Mesenchymal stem cell (in vitro differentiated cells and primary cell): ENCODE results near the gene ABCC9.

ENCODE experiments used
- DNase-seq: peaks from one replicate; pipeline ENCODE4 v3.0.0-alpha.2; 2013
- H2AFZ ChIP-seq: one replicate; pipeline ENCODE4 v1.6.1; 2013; ENCODE audit warnings: low read depth, mild to moderate bottlenecking, control low read depth, inconsistent platforms, low read length, moderate library complexity
- H2AK5ac ChIP-seq: 2 replicates; pipeline ENCODE4 v1.6.1; 2013; ENCODE audit warnings: low read length, moderate library complexity, mild to moderate bottlenecking, inconsistent platforms; ENCODE audit not compliant: severe bottlenecking
- H2BK120ac ChIP-seq: one replicate; pipeline ENCODE4 v1.6.1; 2013; ENCODE audit warnings: low read depth, mild to moderate bottlenecking, inconsistent platforms, low read length, moderate library complexity
- H2BK12ac ChIP-seq, 2 experiments: one replicate each; pipeline ENCODE4 v1.6.1; 2013; ENCODE audit warnings: inconsistent platforms in 2 of 2, low read length in 2 of 2, mild to moderate bottlenecking in 2 of 2, moderate library complexity in 2 of 2, control low read depth in 1 of 2
- H2BK15ac ChIP-seq: one replicate; pipeline ENCODE4 v1.6.1; 2013; ENCODE audit warnings: mild to moderate bottlenecking, low read depth, inconsistent platforms; ENCODE audit not compliant: poor library complexity, severe bottlenecking
- H2BK5ac ChIP-seq: 2 replicates; pipeline ENCODE4 v1.6.1; 2013; ENCODE audit warnings: low read depth, mild to moderate bottlenecking, low read length, control low read depth, inconsistent platforms; ENCODE audit not compliant: poor library complexity, severe bottlenecking
- H3K14ac ChIP-seq, 2 experiments: one replicate each; pipeline ENCODE4 v1.6.1; 2013; ENCODE audit warnings: inconsistent platforms in 2 of 2, low read length in 2 of 2, control low read depth in 1 of 2, mild to moderate bottlenecking in 1 of 2, moderate library complexity in 1 of 2
- H3K18ac ChIP-seq, 2 experiments: one replicate each; pipeline ENCODE4 v1.6.1; 2013; ENCODE audit warnings: inconsistent platforms in 2 of 2, low read length in 2 of 2, control low read depth in 1 of 2, low read depth in 1 of 2, mild to moderate bottlenecking in 1 of 2
- H3K23ac ChIP-seq, 2 experiments: one replicate each; pipeline ENCODE4 v1.6.1; 2013; ENCODE audit warnings: inconsistent platforms in 2 of 2, low read length in 2 of 2, mild to moderate bottlenecking in 2 of 2, moderate library complexity in 2 of 2, control low read depth in 1 of 2
- H3K27ac ChIP-seq: 2 replicates; pipeline ENCODE4 v1.5.1; 2013; ENCODE audit warnings: mild to moderate bottlenecking, moderate library complexity, low read length, control low read depth, inconsistent platforms; ENCODE audit not compliant: poor library complexity, severe bottlenecking
- H3K27me3 ChIP-seq, 2 experiments: 2 replicates each; pipeline versions ENCODE4 v1.6.1 to v1.7.0; 2013; ENCODE audit warnings: low read length in 2 of 2, mild to moderate bottlenecking in 2 of 2, moderate library complexity in 2 of 2, control low read depth in 1 of 2, inconsistent platforms in 1 of 2; ENCODE audit not compliant: control insufficient read depth in 1 of 2, insufficient read depth in 1 of 2
- H3K36me3 ChIP-seq, 2 experiments: 2 replicates each; pipeline versions ENCODE4 v1.6.1 to v1.7.0; 2013; ENCODE audit warnings: low read length in 2 of 2, control low read depth in 1 of 2, inconsistent platforms in 1 of 2, low read depth in 1 of 2, mild to moderate bottlenecking in 1 of 2; ENCODE audit not compliant: insufficient read depth in 2 of 2, control insufficient read depth in 1 of 2
- H3K4ac ChIP-seq, 2 experiments: one replicate each; pipeline ENCODE4 v1.6.1; 2013; ENCODE audit warnings: inconsistent platforms in 2 of 2, low read length in 2 of 2, mild to moderate bottlenecking in 2 of 2, moderate library complexity in 2 of 2, control low read depth in 1 of 2, low read depth in 1 of 2
- H3K4me1 ChIP-seq: 2 replicates; pipeline ENCODE4 v1.6.1; 2013; ENCODE audit warnings: low read depth, low read length, control low read depth; ENCODE audit not compliant: control insufficient read depth, insufficient read depth
- H3K4me2 ChIP-seq: 2 replicates; pipeline ENCODE4 v1.6.1; 2013; ENCODE audit warnings: low read length, mild to moderate bottlenecking, inconsistent platforms; ENCODE audit not compliant: poor library complexity, severe bottlenecking
- H3K4me3 ChIP-seq, 2 experiments: 2 replicates each; pipeline versions ENCODE4 v1.5.1 to v1.7.0; 2013; ENCODE audit warnings: low read length in 2 of 2, mild to moderate bottlenecking in 2 of 2, control low read depth in 1 of 2, low read depth in 1 of 2; ENCODE audit not compliant: insufficient read depth in 1 of 2
- H3K79me1 ChIP-seq: replicated peaks from 2 replicates; pipeline ENCODE4 v1.6.1; 2013; ENCODE audit warnings: mild to moderate bottlenecking, control low read depth, low read length, inconsistent platforms; ENCODE audit not compliant: poor library complexity, severe bottlenecking
- H3K9ac ChIP-seq: 2 replicates; pipeline ENCODE4 v1.7.0; 2013; ENCODE audit warnings: mild to moderate bottlenecking, low read length, moderate library complexity
- H3K9me3 ChIP-seq: 2 replicates; pipeline ENCODE4 v1.7.0; 2013; ENCODE audit warnings: mild to moderate bottlenecking, low read length; ENCODE audit not compliant: control insufficient read depth
- H4K8ac ChIP-seq: one replicate; pipeline ENCODE4 v1.6.1; 2013; ENCODE audit warnings: inconsistent platforms, mild to moderate bottlenecking, low read length, moderate library complexity
- H4K91ac ChIP-seq: one replicate; pipeline ENCODE4 v1.6.1; 2013; ENCODE audit warnings: mild to moderate bottlenecking, low read length, inconsistent platforms
- WGBS: methylation state at CpG from one replicate; pipeline ENCODE4 v1.1.7; 2013; ENCODE audit warnings: mixed read lengths; 5-methylcytosine and 5-hydroxymethylcytosine counted together

ABCC9 gene

GRCh38 chr12:21946983-21947382 is 5.8 kb upstream of the ABCC9 start:
- no peak overlapping the region for H3K4me2 ChIP-seq
- peaks cover 52% of the 10 kb centered on the region for H3K9me3 ChIP-seq
- H4K8ac ChIP-seq, result no peak overlapping the region
- H2BK5ac ChIP-seq, result no peak overlapping the region
- peaks cover 0 to 6% of the 10 kb centered on the region in 2 experiments for H3K36me3 ChIP-seq
- H2BK15ac ChIP-seq, result no peak overlapping the region
- H2BK120ac ChIP-seq, result no peak overlapping the region
- no peak overlapping the region for H3K14ac ChIP-seq
- no peak overlapping the region for H3K27ac ChIP-seq
- H3K18ac ChIP-seq, result no peak overlapping the region
- H3K79me1 ChIP-seq, result no peaks in the 10 kb centered on the region
- no peak overlapping the region for H3K4ac ChIP-seq
- no peak overlapping the region for H2AFZ ChIP-seq
- no peak overlapping the region for H4K91ac ChIP-seq
- H3K23ac ChIP-seq, result no peak overlapping the region
- DNase-seq, result no peak
- peaks cover 6% of the 10 kb centered on the region for H3K4me1 ChIP-seq
- no peaks in the 10 kb centered on the region for H3K27me3 ChIP-seq
- no peak overlapping the region for H2BK12ac ChIP-seq
- no peak overlapping the region for H2AK5ac ChIP-seq
- H3K9ac ChIP-seq, result no peak overlapping the region
- no peak overlapping the region for H3K4me3 ChIP-seq

- WGBS, result 97% methylated on average over 2 of the region's 4 CpGs
- H2BK120ac ChIP-seq, result no peak overlapping the region
These were observed 3.8 kb upstream of the ABCC9 start for GRCh38 chr12:21945002-21945401.

GRCh38 chr12:21942377-21942703 is 1.1 kb upstream of the ABCC9 start:
- peak overlapping the region; percentile 40 to 90 for H3K4me3 ChIP-seq
- 21% methylated on average over 11 of the region's 11 CpGs for WGBS
- peaks cover 14% of the 10 kb centered on the region for H3K9me3 ChIP-seq
- no peak overlapping the region for H4K8ac ChIP-seq
- H3K79me1 ChIP-seq, result no peaks in the 10 kb centered on the region
- H2AFZ ChIP-seq, result no peak overlapping the region
- H3K18ac ChIP-seq, result no peak overlapping the region
- no peak overlapping the region for H3K14ac ChIP-seq
- no peak overlapping the region for H3K23ac ChIP-seq
- peak overlapping the region; percentile 6 for H2AK5ac ChIP-seq
- no peak overlapping the region for H3K27ac ChIP-seq
- peak overlapping the region; percentile 90 for H3K9ac ChIP-seq
- DNase-seq, result no peak
- H2BK120ac ChIP-seq, result peak overlapping the region; percentile 8
- peaks cover 0 to 6% of the 10 kb centered on the region in 2 experiments for H3K36me3 ChIP-seq
- no peak overlapping the region for H4K91ac ChIP-seq
- H3K4me2 ChIP-seq, result peak overlapping the region; percentile 70
- no peak overlapping the region for H3K4ac ChIP-seq
- H2BK5ac ChIP-seq, result no peak overlapping the region
- peaks cover 6% of the 10 kb centered on the region for H3K4me1 ChIP-seq
- H2BK15ac ChIP-seq, result no peak overlapping the region
- no peak overlapping the region for H2BK12ac ChIP-seq
- H3K27me3 ChIP-seq, result no peaks in the 10 kb centered on the region

More at GRCh38 chr12:21945002-21945401, 3.8 kb upstream of the ABCC9 start:
- no peak overlapping the region for H4K8ac ChIP-seq
- no peak overlapping the region for H3K23ac ChIP-seq
- no peak for DNase-seq
- H3K36me3 ChIP-seq, result peaks cover 0 to 6% of the 10 kb centered on the region in 2 experiments
- H2BK15ac ChIP-seq, result no peak overlapping the region
- H2AK5ac ChIP-seq, result no peak overlapping the region
- H3K27ac ChIP-seq, result no peak overlapping the region
- no peak overlapping the region for H4K91ac ChIP-seq
- no peak overlapping the region for H3K4me2 ChIP-seq
- H3K79me1 ChIP-seq, result no peaks in the 10 kb centered on the region
- H3K18ac ChIP-seq, result no peak overlapping the region
- H3K9ac ChIP-seq, result no peak overlapping the region
- H3K27me3 ChIP-seq, result no peaks in the 10 kb centered on the region
- H3K4ac ChIP-seq, result no peak overlapping the region
- no peak overlapping the region for H2BK5ac ChIP-seq
- H2BK12ac ChIP-seq, result no peak overlapping the region
- no peak overlapping the region for H3K14ac ChIP-seq
- peaks cover 33% of the 10 kb centered on the region for H3K9me3 ChIP-seq
- no peak overlapping the region for H2AFZ ChIP-seq
- H3K4me1 ChIP-seq, result peaks cover 6% of the 10 kb centered on the region
- no peak overlapping the region for H3K4me3 ChIP-seq

- WGBS, result 2% methylated on average over 51 of the region's 51 CpGs
- Histone ChIP-seq H3K27me3 (no peaks in the 10 kb centered on the region), H3K9ac (peak overlapping the region; percentile 90), H3K4ac (no peak overlapping the region), H3K79me1 (no peaks in the 10 kb centered on the region), H4K91ac (no peak overlapping the region), H2BK120ac (peak overlapping the region; percentile 8), H3K14ac (no peak overlapping the region), H3K4me3 (peak overlapping the region; percentile 59 to 90), H2BK5ac (no peak overlapping the region), H3K27ac (peak overlapping the region; percentile 37), H2BK12ac (no peak overlapping the region), H3K23ac (no peak overlapping the region), H2AK5ac (peak overlapping the region; percentile 6), H3K4me2 (peak overlapping the region; percentile 70), H3K9me3 (peaks cover 14% of the 10 kb centered on the region), H2AFZ (peak overlapping the region; percentile 32), H3K4me1 (peaks cover 6% of the 10 kb centered on the region), H3K18ac (no peak overlapping the region), H4K8ac (no peak overlapping the region), H2BK15ac (no peak overlapping the region), H3K36me3 (peaks cover 0 to 6% of the 10 kb centered on the region in 2 experiments)
- peak; percentile 22 for DNase-seq
These were observed 515 bp upstream of the ABCC9 start for GRCh38 chr12:21941506-21942376.
